ENCODE measurements around the gene GGCX.
"Not testable (repeated sequence)": the region's sequence is repeated elsewhere in the genome, so short reads cannot be mapped to it uniquely, and the experiment has no call there.

The GGCX gene

GRCh38 chr2:85561280-85562212 lies at the start of gene GGCX:
Gene GGCX (minus strand): TSS chr2:85561493. CDS start chr2:85561428, 65 bp downstream.
- peak; percentile 92 to 95 for DNase-seq

- DNase-seq, result no peak
Observed at GRCh38 chr2:85607268-85608215, 46.2 kb upstream of the GGCX start.

- DNase-seq, result no peak
Observed at GRCh38 chr2:85606116-85606455, 44.8 kb upstream of the GGCX start.

GRCh38 chr2:85605406-85606115 lies 44.3 kb upstream of the GGCX start:
- no peak for DNase-seq

GRCh38 chr2:85604568-85605339 lies 43.5 kb upstream of the GGCX start:
- no peak for DNase-seq

- DNase-seq, result not testable (repeated sequence)
Observed at GRCh38 chr2:85604133-85604444, 42.8 kb upstream of the GGCX start.

- peak; percentile 83 to 91 for DNase-seq
Observed at GRCh38 chr2:85602476-85603234, 41.4 kb upstream of the GGCX start, which contains the start of gene TMEM150A. Gene TMEM150A (minus strand): TSS chr2:85602698. CDS start chr2:85601948, 750 bp downstream.

- DNase-seq, result no peak
Observed at GRCh38 chr2:85601771-85602475, 40.6 kb upstream of the GGCX start.

- no peak for DNase-seq
Observed at GRCh38 chr2:85600951-85601770, 39.9 kb upstream of the GGCX start.

- DNase-seq, result no peak
Observed at GRCh38 chr2:85600235-85600575, 38.9 kb upstream of the GGCX start.

GRCh38 chr2:85599468-85600234 lies 38.4 kb upstream of the GGCX start:
- no peak for DNase-seq

- no peak for DNase-seq
Observed at GRCh38 chr2:85598594-85599340, 37.5 kb upstream of the GGCX start.

- no peak for DNase-seq
Observed at GRCh38 chr2:85597241-85597640, 35.9 kb upstream of the GGCX start.

- no peak for DNase-seq
Observed at GRCh38 chr2:85596486-85597143, 35.3 kb upstream of the GGCX start.

GRCh38 chr2:85596026-85596333 lies 34.7 kb upstream of the GGCX start:
- DNase-seq, result peak in 1 of 2 experiments; percentile 30

GRCh38 chr2:85595301-85596025 lies 34.2 kb upstream of the GGCX start, which contains the start of gene RNF181:
Gene RNF181 (plus strand): TSS chr2:85595745. CDS start chr2:85595764, 19 bp downstream.
- DNase-seq, result peak; percentile 78 to 90

GRCh38 chr2:85594715-85595300 lies 33.5 kb upstream of the GGCX start:
- DNase-seq, result no peak
